Testis (tissue), 2 donors: ENCODE data around the gene UBE2H.

ENCODE experiments used
- CTCF ChIP-seq, 3 experiments: fragments of 450-650 bp in 2 of 3; fragments of 200-600 bp in 1 of 3; sonication (generic) in 1 of 3; IDR thresholded peaks; one replicate each; pipeline ENCODE4 v1.5.1; 2016 to 2019; ENCODE audit warnings: antibody characterized with exemption in 3 of 3, mild to moderate bottlenecking in 2 of 3, moderate library complexity in 1 of 3
- POLR2A ChIP-seq: fragments of 450-650 bp; IDR thresholded peaks from one replicate; pipeline ENCODE4 v1.6.1; 2017; ENCODE audit warnings: antibody characterized with exemption, mild to moderate bottlenecking, moderate library complexity

- TF ChIP-seq CTCF (IDR thresholded peaks at IDR 0.05) (no peak), POLR2A (no peak)
Measured at GRCh38 chr7:129939881-129940280, 12.9 kb downstream of the UBE2H start.
